ENCODE data around the gene RYR3.

Gene RYR3

GRCh38 chr15:33451385-33451784, 140.6 kb downstream of the RYR3 start:
- no peak for DNase-seq (ENCODE audit: low read depth)

GRCh38 chr15:33453761-33454160, 143.0 kb downstream of the RYR3 start:
- DNase-seq (ENCODE audit: low read depth) = no peak

- no peak for DNase-seq (ENCODE audit: low read depth)
Measured at GRCh38 chr15:33454346-33454745, 143.6 kb downstream of the RYR3 start.

- DNase-seq (ENCODE audit: low read depth) = no peak
Measured at GRCh38 chr15:33454996-33455395, 144.2 kb downstream of the RYR3 start.

- DNase-seq (ENCODE audit: low read depth) = no peak
Measured at GRCh38 chr15:33458421-33458820, 147.7 kb downstream of the RYR3 start.

GRCh38 chr15:33460166-33460805, 149.5 kb downstream of the RYR3 start:
- no peak for DNase-seq (ENCODE audit: low read depth)

- DNase-seq (ENCODE audit: low read depth) = no peak
Measured at GRCh38 chr15:33461671-33462070, 150.9 kb downstream of the RYR3 start.

GRCh38 chr15:33467146-33467815, 156.5 kb downstream of the RYR3 start:
- DNase-seq (ENCODE audit: low read depth) = no peak

- no peak for DNase-seq (ENCODE audit: low read depth)
Measured at GRCh38 chr15:33467816-33468163, 157.0 kb downstream of the RYR3 start.

GRCh38 chr15:33468740-33469139, 158.0 kb downstream of the RYR3 start:
- DNase-seq (ENCODE audit: low read depth) = no peak

GRCh38 chr15:33473005-33473404, 162.2 kb downstream of the RYR3 start:
- DNase-seq (ENCODE audit: low read depth) = no peak

- no peak for DNase-seq (ENCODE audit: low read depth)
Measured at GRCh38 chr15:33473714-33474113, 162.9 kb downstream of the RYR3 start.

- no peak for DNase-seq (ENCODE audit: low read depth)
Measured at GRCh38 chr15:33476076-33476475, 165.3 kb downstream of the RYR3 start.

GRCh38 chr15:33476908-33477307, 166.1 kb downstream of the RYR3 start:
- DNase-seq (ENCODE audit: low read depth) = no peak

- no peak for DNase-seq (ENCODE audit: low read depth)
Measured at GRCh38 chr15:33489335-33489734, 178.6 kb downstream of the RYR3 start.

GRCh38 chr15:33490703-33491102, 179.9 kb downstream of the RYR3 start:
- DNase-seq (ENCODE audit: low read depth) = no peak

- no peak for DNase-seq (ENCODE audit: low read depth)
Measured at GRCh38 chr15:33492434-33493052, 181.8 kb downstream of the RYR3 start.

- no peak for DNase-seq (ENCODE audit: low read depth)
Measured at GRCh38 chr15:33494306-33494705, 183.5 kb downstream of the RYR3 start.

GRCh38 chr15:33500432-33501195, 189.8 kb downstream of the RYR3 start:
- no peak for DNase-seq (ENCODE audit: low read depth)

- no peak for DNase-seq (ENCODE audit: low read depth)
Measured at GRCh38 chr15:33503681-33504080, 192.9 kb downstream of the RYR3 start.

GRCh38 chr15:33506781-33507296, 196.1 kb downstream of the RYR3 start:
- no peak for DNase-seq (ENCODE audit: low read depth)

- no peak for DNase-seq (ENCODE audit: low read depth)
Measured at GRCh38 chr15:33508703-33509102, 197.9 kb downstream of the RYR3 start.

GRCh38 chr15:33515121-33515520, 204.4 kb downstream of the RYR3 start:
- no peak for DNase-seq (ENCODE audit: low read depth)

Data from stimulated activated CD8-positive, alpha-beta memory T cell treated with anti-CD3 and anti-CD28 coated beads, Interleukin-15, amount 100 ng/mL, for 24 hours (primary cell).